NT2/D1 (cell line): ENCODE results near the gene CCDC38.

Experiments used
- DNase-seq: peaks from one replicate; pipeline ENCODE4 v3.0.0-alpha.2; 2011; ENCODE audit warnings: low read depth, low spot score
- H3K27me3 ChIP-seq: 2 replicates; pipeline ENCODE4 v1.6.0; 2011; ENCODE audit warnings: mild to moderate bottlenecking; ENCODE audit not compliant: insufficient read length, insufficient read depth
- H3K36me3 ChIP-seq: 2 replicates; pipeline ENCODE4 v1.6.1; 2011; ENCODE audit warnings: mild to moderate bottlenecking, low read length, mixed read lengths; ENCODE audit not compliant: insufficient read depth, insufficient read length
- H3K4me1 ChIP-seq: 2 replicates; pipeline ENCODE4 v1.5.1; 2011; ENCODE audit not compliant: insufficient read depth, insufficient read length
- H3K4me3 ChIP-seq: 2 replicates; pipeline ENCODE4 v1.5.1; 2011; ENCODE audit warnings: low read depth; ENCODE audit not compliant: insufficient read length
- H3K9ac ChIP-seq: 2 replicates; pipeline ENCODE4 v1.6.0; 2011; ENCODE audit warnings: low read depth; ENCODE audit not compliant: insufficient read length
- H3K9me3 ChIP-seq: 2 replicates; pipeline ENCODE4 v1.5.1; 2011; ENCODE audit warnings: mild to moderate bottlenecking, low read length; ENCODE audit not compliant: insufficient read depth
- SUZ12 ChIP-seq: IDR thresholded peaks from 2 replicates; pipeline ENCODE4 v1.6.1; 2011; ENCODE audit not compliant: insufficient read length, insufficient read depth; ENCODE audit errors: extremely low read depth
- YY1 ChIP-seq: IDR thresholded peaks from 2 replicates; pipeline ENCODE4 v1.6.1; 2011; ENCODE audit not compliant: insufficient read length, insufficient read depth
- ZNF274 ChIP-seq: IDR thresholded peaks from 2 replicates; pipeline ENCODE4 v1.6.1; 2011; ENCODE audit warnings: mild to moderate bottlenecking, low read depth, low read length

CCDC38 gene

DNA sequence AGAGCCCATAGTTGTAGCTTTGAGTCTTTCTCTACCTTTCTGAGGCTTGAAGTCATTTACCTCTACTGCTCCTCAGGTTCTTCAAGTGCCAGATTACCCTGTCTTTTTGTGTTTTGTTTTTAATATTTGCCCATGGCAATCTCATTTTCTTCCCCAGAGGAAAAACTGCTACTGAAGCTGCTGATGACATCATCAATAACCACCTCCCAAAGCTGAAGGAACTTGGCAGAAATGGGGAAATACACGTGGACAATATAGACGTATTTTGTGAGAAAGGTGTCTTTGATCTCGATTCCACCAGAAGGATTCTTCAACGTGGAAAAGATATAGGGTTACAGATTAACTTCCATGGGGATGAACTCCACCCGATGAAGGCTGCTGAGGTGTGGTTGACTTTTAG, 17.8 kb upstream of the CCDC38 start:
- Histone ChIP-seq H3K4me3 (no peak overlapping the region), H3K9ac (no peak overlapping the region), H3K27me3 (no peaks in the 10 kb centered on the region), H3K36me3 (no peaks in the 10 kb centered on the region), H3K4me1 (no peaks in the 10 kb centered on the region), H3K9me3 (no peaks in the 10 kb centered on the region)
- TF ChIP-seq SUZ12, result no peak
- TF ChIP-seq ZNF274, result no peak
- TF ChIP-seq YY1, result no peak
- no peak for DNase-seq

DNA sequence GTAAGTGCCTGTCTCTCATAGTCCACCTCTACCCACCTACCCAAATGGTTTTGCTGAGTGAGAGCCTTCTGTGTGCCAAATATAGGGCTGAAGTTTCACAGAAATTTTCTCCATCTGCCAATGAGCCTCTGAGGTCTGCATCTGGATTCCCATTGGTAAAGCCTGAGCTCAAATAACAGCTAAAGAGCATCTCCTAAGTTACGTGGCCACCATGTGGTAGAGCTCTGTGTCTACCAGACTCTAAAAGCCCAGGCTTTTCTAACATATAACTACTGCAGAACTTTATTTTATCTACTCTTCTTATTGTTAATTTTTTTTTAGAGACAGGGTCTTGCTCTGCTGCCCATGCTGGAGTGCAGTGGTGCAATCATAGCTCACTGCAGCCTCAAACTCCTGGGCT, 16.7 kb upstream of the CCDC38 start:
- TF ChIP-seq YY1 (no peak), SUZ12 (no peak), ZNF274 (no peak)
- H3K36me3 ChIP-seq, result no peaks in the 10 kb centered on the region
- no peaks in the 10 kb centered on the region for H3K4me1 ChIP-seq
- no peaks in the 10 kb centered on the region for H3K9me3 ChIP-seq
- H3K4me3 ChIP-seq, result no peak overlapping the region
- no peaks in the 10 kb centered on the region for H3K27me3 ChIP-seq
- DNase-seq, result no peak
- no peak overlapping the region for H3K9ac ChIP-seq

DNA sequence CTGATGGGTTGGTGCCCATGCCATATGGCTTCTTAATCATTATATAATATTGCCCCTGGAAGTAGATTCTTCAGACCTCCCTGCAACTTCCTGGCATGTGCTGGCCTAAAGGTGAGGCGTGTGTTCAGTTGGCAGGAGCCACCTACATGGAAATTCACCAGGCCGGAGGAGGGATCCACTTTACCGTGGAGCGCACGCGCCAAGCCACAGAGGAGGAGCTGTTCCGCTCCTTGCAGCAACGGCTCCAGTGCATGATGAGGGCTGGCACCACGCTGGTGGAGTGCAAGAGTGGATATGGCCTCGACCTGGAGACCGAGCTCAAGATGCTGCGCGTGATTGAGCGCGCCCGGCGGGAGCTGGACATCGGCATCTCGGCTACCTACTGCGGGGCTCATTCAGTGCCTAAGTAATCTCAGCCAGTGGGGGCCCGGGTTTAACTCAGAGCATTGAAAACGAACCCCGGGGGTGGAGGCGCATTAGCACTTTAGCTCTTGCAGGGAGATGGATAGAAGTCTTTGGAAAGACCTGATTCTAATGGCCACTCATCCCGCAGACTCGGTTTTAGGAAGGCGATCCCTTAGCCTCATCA, 14.2 kb upstream of the CCDC38 start:
- DNase-seq, result no peak
- Histone ChIP-seq H3K4me3 (no peak overlapping the region), H3K9ac (no peak overlapping the region)

DNA sequence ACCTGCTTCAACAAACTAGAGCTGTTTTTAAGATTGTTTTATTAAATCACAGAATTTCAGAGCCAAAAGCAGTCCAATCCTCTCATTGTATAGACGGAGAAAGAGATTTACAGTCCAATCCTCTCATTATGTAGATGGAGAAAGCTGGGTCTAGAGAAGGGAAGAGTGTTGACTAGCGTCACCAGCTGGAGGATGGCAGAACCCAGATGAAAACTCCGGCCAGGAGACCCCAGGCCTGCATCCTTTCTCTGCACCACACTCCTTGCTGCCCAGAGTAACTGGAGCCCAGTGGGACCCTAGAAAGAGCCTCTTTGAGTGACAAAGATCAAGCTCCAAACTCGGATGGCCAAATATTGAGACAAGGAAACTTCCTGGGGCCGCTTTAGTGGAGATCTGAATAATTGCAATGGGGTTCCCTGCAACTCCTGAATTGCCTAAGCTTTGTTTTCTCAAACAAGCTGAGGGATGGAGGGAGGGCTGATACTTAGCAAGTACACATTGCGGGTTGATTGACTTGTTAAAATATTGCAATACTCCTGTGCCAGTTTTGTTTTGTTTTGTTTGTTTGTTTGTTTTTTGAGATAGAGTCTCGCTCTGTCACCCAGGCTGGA, 13.2 kb upstream of the CCDC38 start:
- DNase-seq, result no peak
- Histone ChIP-seq H3K9me3 (no peaks in the 10 kb centered on the region), H3K9ac (no peak overlapping the region), H3K4me1 (no peaks in the 10 kb centered on the region), H3K36me3 (no peaks in the 10 kb centered on the region), H3K4me3 (no peak overlapping the region), H3K27me3 (no peaks in the 10 kb centered on the region)
- TF ChIP-seq ZNF274 (no peak), SUZ12 (no peak), YY1 (no peak)

More for the DNA sequence above, 14.2 kb upstream of the CCDC38 start:
- TF ChIP-seq YY1 (no peak), SUZ12 (no peak), ZNF274 (no peak)
- H3K36me3 ChIP-seq, result no peaks in the 10 kb centered on the region
- H3K4me1 ChIP-seq, result no peaks in the 10 kb centered on the region
- no peaks in the 10 kb centered on the region for H3K27me3 ChIP-seq
- H3K9me3 ChIP-seq, result no peaks in the 10 kb centered on the region

DNA sequence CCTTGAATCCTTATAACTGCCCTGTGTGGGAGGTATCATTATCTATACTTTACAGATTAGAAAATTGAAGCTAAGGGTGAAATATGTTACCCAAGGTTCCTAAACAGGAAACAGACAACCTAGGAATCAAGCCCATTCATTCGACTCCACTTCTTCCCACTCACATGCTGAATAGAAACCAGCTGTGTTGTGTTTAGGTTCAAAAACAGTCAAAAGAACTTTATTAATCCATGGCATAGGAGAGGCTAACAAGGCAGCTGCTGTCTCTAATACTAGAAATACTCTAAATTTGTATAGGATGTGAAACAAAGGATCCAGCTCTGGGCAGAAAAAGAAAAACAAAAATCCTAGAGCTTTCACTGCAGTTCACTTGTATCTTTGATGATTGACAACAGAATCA, 10.6 kb upstream of the CCDC38 start:
- Histone ChIP-seq H3K36me3 (no peaks in the 10 kb centered on the region), H3K4me3 (no peak overlapping the region), H3K9me3 (no peaks in the 10 kb centered on the region), H3K27me3 (no peaks in the 10 kb centered on the region), H3K4me1 (no peaks in the 10 kb centered on the region), H3K9ac (no peak overlapping the region)
- DNase-seq, result no peak
- no peak for TF ChIP-seq ZNF274
- no peak for TF ChIP-seq YY1
- no peak for TF ChIP-seq SUZ12

DNA sequence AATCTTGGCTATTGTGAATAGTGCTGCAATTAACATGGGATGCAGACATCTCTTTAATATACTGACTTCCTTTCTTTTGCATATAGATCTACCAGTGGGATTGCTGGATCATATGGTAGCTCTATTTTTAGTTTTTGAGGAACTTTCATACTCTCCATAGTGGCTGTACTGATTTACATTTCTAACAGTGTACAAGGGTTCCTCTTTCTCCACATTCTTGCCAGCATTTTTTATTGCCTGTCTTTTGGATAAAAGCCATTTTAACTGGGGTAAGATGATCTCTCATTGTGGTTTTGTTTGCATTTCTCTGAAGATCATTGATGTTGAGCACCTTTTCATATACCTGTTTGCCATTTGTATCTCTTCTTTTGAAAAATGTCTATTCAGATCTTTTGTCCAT, 9.1 kb upstream of the CCDC38 start:
- TF ChIP-seq ZNF274 (no peak), YY1 (no peak), SUZ12 (no peak)
- Histone ChIP-seq H3K27me3 (no peaks in the 10 kb centered on the region), H3K4me3 (no peak overlapping the region), H3K36me3 (no peaks in the 10 kb centered on the region), H3K4me1 (no peaks in the 10 kb centered on the region), H3K9me3 (no peaks in the 10 kb centered on the region), H3K9ac (no peak overlapping the region)
- no peak for DNase-seq

DNA sequence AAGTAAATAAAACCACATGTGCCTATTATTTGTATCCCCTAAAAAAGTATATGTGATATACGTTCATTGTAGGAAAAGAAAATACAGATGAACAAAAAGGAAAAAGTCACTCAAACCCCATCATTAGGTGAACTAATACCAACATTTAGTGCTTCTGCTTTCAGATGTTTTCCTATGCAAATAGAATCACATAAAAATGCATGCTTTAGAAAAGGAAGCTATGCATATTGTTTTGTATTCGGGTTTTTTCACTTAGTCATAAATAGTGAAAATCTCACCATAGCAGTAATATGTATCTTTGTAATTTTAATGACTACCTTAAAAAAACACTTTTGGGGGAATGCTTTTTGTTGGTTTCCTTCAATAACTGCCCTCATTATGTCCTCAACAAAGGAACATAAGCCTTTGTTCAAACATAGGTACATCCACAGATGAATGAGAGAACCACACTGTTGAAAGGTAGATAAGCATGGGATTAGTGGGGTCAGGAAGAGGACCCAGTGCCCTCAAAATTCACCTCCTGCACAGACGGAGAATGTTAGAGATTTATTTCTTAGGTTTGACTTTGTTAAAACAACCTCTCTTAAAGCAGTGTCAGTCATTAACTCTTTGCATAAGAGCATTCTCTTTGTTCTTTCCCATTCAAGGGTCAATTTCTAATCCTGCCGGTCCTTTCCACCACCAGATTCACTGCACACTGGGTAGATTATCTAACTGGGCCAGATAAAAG, 7.2 kb upstream of the CCDC38 start:
- H3K36me3 ChIP-seq, result no peaks in the 10 kb centered on the region
- peaks cover 1% of the 10 kb centered on the region for H3K27me3 ChIP-seq
- no peak overlapping the region for H3K9ac ChIP-seq
- H3K4me1 ChIP-seq, result no peaks in the 10 kb centered on the region
- TF ChIP-seq YY1, result no peak
- no peak for DNase-seq
- no peak overlapping the region for H3K4me3 ChIP-seq
- no peaks in the 10 kb centered on the region for H3K9me3 ChIP-seq
